ENCODE data around the gene HCRTR1.

- TF ChIP-seq CTCF (IDR thresholded peaks at IDR 0.05) (no peak), REST (IDR thresholded peaks at IDR 0.05; ENCODE audit: low read depth, low read length) (no peak), EP300 (IDR thresholded peaks at IDR 0.05; ENCODE audit: borderline replicate concordance in 1 of 2, low read depth in 1 of 2, low read length in 1 of 2) (no peak), SMC3 (IDR thresholded peaks at IDR 0.05; ENCODE audit: low read depth, low read length) (no peak), CHD2 (IDR thresholded peaks at IDR 0.05; ENCODE audit: low read length, partially characterized antibody) (no peak), YY1 (IDR thresholded peaks at IDR 0.05; ENCODE audit: low read depth) (no peak), POLR2AphosphoS5 (IDR thresholded peaks at IDR 0.05; ENCODE audit: low read depth, low read length) (no peak), FOXJ3 (CRISPR knock-in tag; IDR thresholded peaks at IDR 0.05) (no peak), SIN3A (IDR thresholded peaks at IDR 0.05; ENCODE audit: borderline replicate concordance, low read depth, low read length) (no peak), EZH2phosphoT487 (IDR thresholded peaks at IDR 0.05; ENCODE audit: borderline replicate concordance, low read depth) (no peak), RCOR1 (IDR thresholded peaks at IDR 0.05; ENCODE audit: low read length) (no peak), PBX3 (IDR thresholded peaks at IDR 0.05) (no peak)
Observed at GRCh38 chr1:31673433-31673832, 55.9 kb downstream of the HCRTR1 start.
